Astrocyte of the spinal cord (primary cell): ENCODE data around the gene ABI3BP.

Experiments
- DNase-seq: peaks from one replicate; pipeline ENCODE4 v3.0.0; 2011; ENCODE audit warnings: low read depth, low spot score
- H3K4me3 ChIP-seq: 2 replicates; pipeline ENCODE4 v1.5.1; 2011; ENCODE audit warnings: low read depth, mild to moderate bottlenecking, low read length, moderate library complexity
- in situ Hi-C: cut with HindIII; loops from 2 replicates; pipeline ENCODE4 v1.10.0; 2017; ENCODE audit warnings: low sequenced_read_pairs
- TF ChIP-seq, protein P1 (sequence below): IDR thresholded peaks from 2 replicates; pipeline ENCODE4 v1.5.1; 2012; ENCODE audit warnings: low read depth, mild to moderate bottlenecking, low read length, inconsistent platforms

The ABI3BP gene

DNA sequence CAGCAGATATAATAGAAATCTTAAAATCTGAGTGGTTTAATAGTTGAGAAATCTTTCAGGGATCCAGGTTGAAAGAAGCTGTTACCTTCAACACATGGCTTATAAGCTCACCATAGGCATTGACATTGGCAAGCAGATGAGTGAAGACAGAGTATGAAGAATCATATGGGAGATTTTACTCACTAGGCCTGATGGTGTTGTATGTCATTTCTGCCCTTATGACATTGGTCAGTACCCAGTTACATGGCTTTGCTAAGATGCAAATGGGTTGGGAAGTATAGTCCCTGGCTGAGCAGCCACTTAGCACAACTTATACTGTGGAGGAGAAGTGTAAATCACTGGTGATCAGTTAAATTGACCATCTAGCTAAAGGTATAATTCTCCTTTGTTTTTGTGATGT is 278.0 kb downstream of the ABI3BP start:
- in situ Hi-C loops: no loop called here
- TF ChIP-seq, protein P1, sequence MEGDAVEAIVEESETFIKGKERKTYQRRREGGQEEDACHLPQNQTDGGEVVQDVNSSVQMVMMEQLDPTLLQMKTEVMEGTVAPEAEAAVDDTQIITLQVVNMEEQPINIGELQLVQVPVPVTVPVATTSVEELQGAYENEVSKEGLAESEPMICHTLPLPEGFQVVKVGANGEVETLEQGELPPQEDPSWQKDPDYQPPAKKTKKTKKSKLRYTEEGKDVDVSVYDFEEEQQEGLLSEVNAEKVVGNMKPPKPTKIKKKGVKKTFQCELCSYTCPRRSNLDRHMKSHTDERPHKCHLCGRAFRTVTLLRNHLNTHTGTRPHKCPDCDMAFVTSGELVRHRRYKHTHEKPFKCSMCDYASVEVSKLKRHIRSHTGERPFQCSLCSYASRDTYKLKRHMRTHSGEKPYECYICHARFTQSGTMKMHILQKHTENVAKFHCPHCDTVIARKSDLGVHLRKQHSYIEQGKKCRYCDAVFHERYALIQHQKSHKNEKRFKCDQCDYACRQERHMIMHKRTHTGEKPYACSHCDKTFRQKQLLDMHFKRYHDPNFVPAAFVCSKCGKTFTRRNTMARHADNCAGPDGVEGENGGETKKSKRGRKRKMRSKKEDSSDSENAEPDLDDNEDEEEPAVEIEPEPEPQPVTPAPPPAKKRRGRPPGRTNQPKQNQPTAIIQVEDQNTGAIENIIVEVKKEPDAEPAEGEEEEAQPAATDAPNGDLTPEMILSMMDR: no peak

DNA sequence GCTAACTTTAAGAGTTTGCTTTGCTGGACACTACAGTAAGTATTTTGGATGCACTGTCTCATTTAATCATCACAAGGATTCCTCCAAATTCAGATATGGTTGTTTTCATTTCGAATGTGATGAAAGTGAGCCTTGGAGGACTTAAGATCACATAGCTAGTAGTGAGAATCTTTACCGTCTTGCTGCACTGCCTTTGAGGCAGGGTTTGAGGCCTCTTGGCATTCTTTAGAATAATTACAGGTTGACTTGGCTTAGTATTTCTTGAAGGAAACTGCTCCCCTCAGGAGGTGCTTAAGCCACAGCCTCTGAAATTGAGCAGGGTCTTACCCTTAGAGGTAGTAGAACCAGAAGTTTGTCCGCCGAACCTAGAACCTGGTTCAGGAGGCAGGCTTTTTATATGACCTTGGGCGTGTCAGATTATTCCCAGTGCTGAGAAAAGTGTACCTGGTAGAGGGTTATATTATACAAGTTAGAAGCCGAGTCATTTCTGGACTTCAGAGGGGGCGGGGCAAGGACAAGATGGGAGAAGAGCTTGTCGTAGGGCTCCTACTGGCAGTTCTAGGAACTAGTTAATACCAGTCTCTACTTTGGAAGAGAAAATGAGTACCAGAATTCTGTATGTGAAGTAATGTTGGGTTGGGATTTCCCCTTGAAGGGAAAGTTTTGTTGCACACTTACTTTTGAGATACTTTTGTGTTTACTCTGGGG is 282.8 kb downstream of the ABI3BP start:
- TF ChIP-seq, protein P1: peak; percentile 42
- DNase-seq: peak; percentile 70
- peak overlapping the region; percentile 88 for H3K4me3 ChIP-seq
- in situ Hi-C loops: no loop called here

More for the DNA sequence above, 278.0 kb downstream of the ABI3BP start:
- no peak for DNase-seq
- H3K4me3 ChIP-seq: no peak overlapping the region

DNA sequence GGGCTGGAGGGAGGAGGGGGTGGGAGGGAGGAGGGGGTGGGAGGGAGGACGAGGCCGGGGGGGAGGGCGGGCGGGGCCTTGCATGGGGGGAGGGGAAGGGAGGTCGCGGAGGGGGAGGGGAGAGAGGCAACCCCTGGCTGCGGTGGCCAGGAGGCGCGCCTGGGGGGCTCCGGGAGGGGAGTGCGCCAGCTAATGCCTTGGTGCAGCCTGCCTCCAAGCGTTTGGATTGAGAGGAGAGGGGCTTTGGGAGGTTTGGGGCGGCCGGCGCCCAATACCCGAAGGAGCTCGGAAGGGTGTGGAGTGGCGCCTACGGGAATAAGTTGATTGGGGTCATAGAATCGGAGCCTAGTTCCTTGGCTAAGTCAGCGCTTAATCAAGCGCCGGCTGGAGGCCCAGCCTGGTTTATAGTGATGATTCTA is 283.4 kb downstream of the ABI3BP start:
- in situ Hi-C loops: no loop called here
- H3K4me3 ChIP-seq: peak overlapping the region; percentile 88
- TF ChIP-seq, protein P1: no peak
- DNase-seq: no peak

DNA sequence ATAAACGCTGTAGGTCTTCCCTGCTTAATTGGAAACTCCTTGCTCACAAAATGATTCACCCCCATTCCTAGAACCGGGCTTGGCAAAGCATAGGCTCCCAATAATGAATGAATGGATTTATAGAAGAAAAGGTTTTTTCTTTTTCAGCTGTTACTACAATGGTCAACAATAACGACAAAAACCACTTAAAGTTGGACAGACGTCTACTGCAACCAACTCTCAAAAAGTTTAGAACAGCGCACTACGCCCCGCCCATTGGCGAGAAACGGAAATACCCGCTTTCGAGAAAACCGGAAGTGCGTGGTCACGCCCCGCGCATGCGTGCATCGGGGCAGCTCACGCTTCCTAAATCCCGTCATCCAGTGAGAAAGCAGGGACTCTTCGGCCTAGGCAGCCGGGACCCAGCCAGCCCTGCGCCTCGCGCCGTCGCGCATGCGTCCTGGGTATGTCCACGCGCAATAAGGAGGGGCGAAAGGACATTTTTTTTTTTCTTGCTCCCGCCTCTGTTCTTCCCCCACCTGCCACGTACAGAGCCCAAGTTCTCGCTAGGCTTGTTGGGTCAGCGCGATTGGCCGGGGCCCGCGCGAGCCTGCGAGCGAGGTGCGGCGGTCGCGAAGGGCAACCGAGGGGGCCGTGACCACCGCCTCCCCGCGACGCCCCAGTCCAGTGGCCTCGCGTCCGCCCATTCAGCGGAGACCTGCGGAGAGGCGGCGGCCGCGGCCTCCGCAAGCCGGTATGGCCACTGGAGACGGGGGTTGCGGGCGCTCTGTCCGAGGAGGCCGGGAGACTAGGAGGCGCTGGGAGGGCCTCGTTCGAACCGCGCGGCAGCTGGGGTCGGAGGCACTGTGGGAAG is 284.0 kb downstream of the ABI3BP start, which contains the start of gene TFG:
Gene TFG (plus strand): TSS at position 506 of the 853 bp plus-strand sequence. CDS start 4,192 bp downstream, outside the sequence.
- TF ChIP-seq, protein P1: no peak
- in situ Hi-C loops: no loop called here
- peak; percentile 100 for DNase-seq
- peak within 1 kb of the TSS; percentile 88 for H3K4me3 ChIP-seq

DNA sequence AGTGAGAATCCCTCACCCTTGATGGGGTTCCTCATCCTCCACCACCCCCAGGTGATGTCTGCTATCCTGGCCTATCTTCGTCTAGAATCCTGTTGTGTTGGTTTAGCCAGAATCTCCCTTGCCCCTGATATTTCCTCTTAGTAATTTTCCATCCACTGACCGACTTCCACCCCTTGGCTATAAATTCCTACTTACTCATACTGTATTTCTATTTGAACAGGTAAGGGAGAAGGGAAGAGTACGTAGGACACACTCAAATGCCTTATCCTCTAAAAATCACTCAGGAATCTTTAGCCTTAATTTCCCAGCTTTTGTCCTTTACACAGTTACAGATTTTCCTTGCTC is 284.6 kb downstream of the ABI3BP start:
- no peak for DNase-seq
- in situ Hi-C loops: no loop called here
- peak overlapping the region; percentile 88 for H3K4me3 ChIP-seq
- TF ChIP-seq, protein P1: no peak

DNA sequence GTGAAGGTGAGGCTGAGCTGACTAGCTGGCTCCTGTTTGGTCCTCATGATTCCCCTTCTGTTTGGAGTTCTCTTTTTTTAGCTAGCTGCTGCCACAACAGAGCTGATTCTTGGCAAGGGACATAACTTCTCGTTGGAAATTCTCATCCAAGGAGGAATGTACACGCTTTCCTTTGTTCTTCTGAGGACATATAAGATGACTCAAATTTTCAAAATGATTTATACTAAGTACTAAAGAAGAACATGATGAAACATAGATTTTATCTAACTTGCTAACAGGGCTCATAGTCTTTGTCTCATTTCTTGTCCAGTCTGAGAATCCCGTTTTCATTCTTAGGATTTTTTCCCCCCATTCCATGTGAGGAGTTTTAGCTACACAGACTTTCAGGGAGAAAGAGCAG is 286.9 kb downstream of the ABI3BP start:
- TF ChIP-seq, protein P1: no peak

More for the DNA sequence above, 286.9 kb downstream of the ABI3BP start:
- H3K4me3 ChIP-seq: no peak overlapping the region
- in situ Hi-C loops: no loop called here
- DNase-seq: no peak
